Skeletal muscle tissue (tissue), 4 donors: ENCODE measurements around the gene PDP2. TPM values are rescaled to one million over a fixed set of nuclear protein-coding genes. Genes with fewer than 3 reads are reported as not detected.

ENCODE experiments used
- H3K27ac ChIP-seq: one replicate; pipeline ENCODE4 v1.7.0; 2013; ENCODE audit warnings: mild to moderate bottlenecking, low read depth, low read length, inconsistent platforms
- H3K27me3 ChIP-seq, 3 donors: one replicate each; pipeline ENCODE4 v1.7.0; 2013; ENCODE audit warnings: low read length in 3 of 3; ENCODE audit not compliant: control insufficient read depth in 3 of 3, insufficient read depth in 3 of 3
- H3K36me3 ChIP-seq, 3 donors: one replicate each; pipeline ENCODE4 v1.7.0; 2013; ENCODE audit warnings: low read length in 3 of 3; ENCODE audit not compliant: control insufficient read depth in 3 of 3, insufficient read depth in 3 of 3
- H3K4me1 ChIP-seq, 3 donors: one replicate each; pipeline ENCODE4 v1.7.0; 2013; ENCODE audit warnings: low read length in 3 of 3, mild to moderate bottlenecking in 3 of 3; ENCODE audit not compliant: control insufficient read depth in 3 of 3, insufficient read depth in 3 of 3
- H3K4me3 ChIP-seq, 3 donors: one replicate each; pipeline ENCODE4 v1.7.0; 2013; ENCODE audit warnings: low read length in 3 of 3
- H3K9ac ChIP-seq, 3 donors: one replicate each; pipeline ENCODE4 v1.7.0; 2013; ENCODE audit warnings: low read length in 3 of 3, mild to moderate bottlenecking in 3 of 3, moderate library complexity in 2 of 3, low read depth in 1 of 3
- H3K9me3 ChIP-seq, 3 donors: one replicate each; pipeline ENCODE4 v1.7.0; 2013; ENCODE audit warnings: low read length in 3 of 3; ENCODE audit not compliant: control insufficient read depth in 3 of 3
- total RNA-seq: library from RNA; depleted of rRNA; stranded (reverse); fragments of >200 nt; gene quantifications from one replicate; pipeline ENCODE4 v1.2.3, GENCODE V29; 2014
- donor health status: Osteomylitis.

The PDP2 gene
- total RNA-seq, 1 donor from 2014 or later: 2.6 TPM

DNA sequence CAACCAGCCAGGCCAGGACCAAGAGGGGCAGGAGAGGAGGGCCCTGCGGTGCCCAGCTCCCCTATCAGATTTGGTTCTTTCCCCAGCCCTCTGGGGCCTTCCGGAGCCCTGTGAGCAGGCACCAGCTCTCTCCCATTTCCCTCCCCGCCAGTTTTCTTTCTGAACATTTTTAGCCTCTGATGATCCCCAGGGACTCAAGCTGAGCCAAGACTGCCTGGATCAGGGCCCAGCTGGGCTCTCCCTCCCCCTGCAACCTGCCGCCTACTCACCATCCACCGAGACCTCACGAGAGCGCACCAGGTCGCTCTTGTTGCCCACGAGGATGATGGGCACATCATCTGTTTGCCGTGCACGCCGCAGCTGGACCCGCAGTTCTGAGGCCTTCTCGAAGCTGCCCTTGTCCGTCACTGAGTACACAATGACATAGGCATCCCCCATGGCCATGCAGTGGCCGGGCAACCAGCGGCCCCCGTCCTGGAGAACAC is 43.0 kb downstream of the PDP2 start:
- Histone ChIP-seq H3K27ac (peak overlapping the region; percentile 98), H3K9ac (peak overlapping the region; percentile 72 to 91 (median 89)), H3K36me3 (peaks cover 13 to 24% (median 15%) of the 10 kb centered on the region in 3 donors), H3K4me1 (peaks cover 53 to 82% (median 76%) of the 10 kb centered on the region in 3 donors), H3K4me3 (peak overlapping the region; percentile 82 to 88 (median 84)), H3K27me3 (peaks cover 0 to 7% (median 0%) of the 10 kb centered on the region in 3 donors), H3K9me3 (no peaks in the 10 kb centered on the region)

GRCh38 chr16:66923866-66924265 is 43.6 kb downstream of the PDP2 start:
- peak overlapping the region; percentile 82 to 88 (median 84) for H3K4me3 ChIP-seq
- H3K27ac ChIP-seq: peak overlapping the region; percentile 98

GRCh38 chr16:66924527-66925321 is 44.4 kb downstream of the PDP2 start:
- H3K27ac ChIP-seq: peak overlapping the region; percentile 98
- H3K9me3 ChIP-seq: no peaks in the 10 kb centered on the region
- peaks cover 13 to 24% (median 15%) of the 10 kb centered on the region in 3 donors for H3K36me3 ChIP-seq
- H3K9ac ChIP-seq: peak overlapping the region; percentile 79 to 91 (median 89)
- H3K4me1 ChIP-seq: peaks cover 56 to 84% (median 81%) of the 10 kb centered on the region in 3 donors
- peak overlapping the region; percentile 82 to 88 (median 84) for H3K4me3 ChIP-seq
- H3K27me3 ChIP-seq: peaks cover 0 to 7% (median 0%) of the 10 kb centered on the region in 3 donors

More at GRCh38 chr16:66923866-66924265, 43.6 kb downstream of the PDP2 start:
- H3K9me3 ChIP-seq: no peaks in the 10 kb centered on the region
- H3K27me3 ChIP-seq: peaks cover 0 to 7% (median 0%) of the 10 kb centered on the region in 3 donors
- H3K4me1 ChIP-seq: peaks cover 58 to 84% (median 81%) of the 10 kb centered on the region in 3 donors
- peaks cover 13 to 24% (median 15%) of the 10 kb centered on the region in 3 donors for H3K36me3 ChIP-seq
- H3K9ac ChIP-seq: peak overlapping the region; percentile 72 to 91 (median 89)

GRCh38 chr16:66925322-66925840 is 45.1 kb downstream of the PDP2 start, which contains the start of gene RRAD:
RRAD (minus strand) TSS chr16:66925535; CDS start chr16:66925179, 356 bp downstream.
- H3K9me3 ChIP-seq: no peaks in the 10 kb centered on the region
- H3K9ac ChIP-seq: peak within 1 kb of the TSS; percentile 79 to 91 (median 91)
- peaks cover 53 to 83% (median 82%) of the 10 kb centered on the region in 3 donors for H3K4me1 ChIP-seq
- H3K36me3 ChIP-seq: peaks cover 13 to 24% (median 15%) of the 10 kb centered on the region in 3 donors
- peak within 1 kb of the TSS; percentile 98 for H3K27ac ChIP-seq
- H3K4me3 ChIP-seq: peak within 1 kb of the TSS; percentile 82 to 88 (median 84)
- peaks cover 0 to 7% (median 0%) of the 10 kb centered on the region in 3 donors for H3K27me3 ChIP-seq

- Histone ChIP-seq H3K4me1 (peaks cover 47 to 79% (median 75%) of the 10 kb centered on the region in 3 donors), H3K27me3 (peaks cover 0 to 7% (median 0%) of the 10 kb centered on the region in 3 donors), H3K9ac (peak overlapping the region; percentile 79 to 91 (median 91)), H3K36me3 (peaks cover 13 to 28% (median 15%) of the 10 kb centered on the region in 3 donors), H3K9me3 (no peaks in the 10 kb centered on the region), H3K4me3 (peak overlapping the region; percentile 78 to 84 (median 82)), H3K27ac (peak overlapping the region; percentile 98)
These were observed 46.0 kb downstream of the PDP2 start for GRCh38 chr16:66926171-66926947.

DNA sequence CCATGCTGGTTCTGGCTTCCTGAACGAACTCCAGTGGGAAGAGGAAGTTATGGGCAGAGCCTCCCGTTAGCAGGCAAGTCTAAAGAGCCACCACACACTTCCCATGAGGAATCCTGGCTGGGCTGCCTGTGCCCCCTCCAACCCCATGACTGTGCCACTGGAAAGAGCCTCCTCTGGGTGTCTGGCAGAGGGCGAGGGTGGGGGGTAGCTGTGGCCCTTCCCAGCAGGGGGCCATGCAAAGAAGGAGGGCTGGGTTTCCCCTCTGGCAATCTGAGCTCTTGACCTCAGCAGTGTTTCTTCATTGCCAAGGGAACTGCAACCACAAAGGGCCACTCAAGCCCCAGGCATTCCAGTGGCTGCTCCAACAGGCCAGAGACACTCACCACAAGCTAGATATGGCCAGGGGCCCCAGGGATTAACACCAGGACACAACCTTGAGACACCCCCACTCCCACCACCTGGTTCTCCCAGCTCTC is 46.7 kb downstream of the PDP2 start:
- Histone ChIP-seq H3K4me3 (peak overlapping the region in 1 of 3 donors; percentile 84), H3K36me3 (peaks cover 14 to 29% (median 15%) of the 10 kb centered on the region in 3 donors), H3K4me1 (peaks cover 44 to 75% (median 69%) of the 10 kb centered on the region in 3 donors)

GRCh38 chr16:66927918-66928649 is 47.8 kb downstream of the PDP2 start:
- Histone ChIP-seq H3K36me3 (peaks cover 21 to 30% (median 23%) of the 10 kb centered on the region in 3 donors), H3K4me3 (peak overlapping the region; percentile 1 to 84 (median 54)), H3K4me1 (peaks cover 51 to 78% (median 71%) of the 10 kb centered on the region in 3 donors), H3K27ac (peak overlapping the region; percentile 98), H3K9me3 (no peaks in the 10 kb centered on the region), H3K27me3 (peaks cover 0 to 5% (median 0%) of the 10 kb centered on the region in 3 donors), H3K9ac (peak overlapping the region; percentile 69 to 79 (median 73))

More for the DNA sequence above, 46.7 kb downstream of the PDP2 start:
- Histone ChIP-seq H3K9ac (peak overlapping the region; percentile 79 to 91 (median 91)), H3K9me3 (no peaks in the 10 kb centered on the region), H3K27ac (peak overlapping the region; percentile 98), H3K27me3 (peaks cover 0 to 7% (median 0%) of the 10 kb centered on the region in 3 donors)

DNA sequence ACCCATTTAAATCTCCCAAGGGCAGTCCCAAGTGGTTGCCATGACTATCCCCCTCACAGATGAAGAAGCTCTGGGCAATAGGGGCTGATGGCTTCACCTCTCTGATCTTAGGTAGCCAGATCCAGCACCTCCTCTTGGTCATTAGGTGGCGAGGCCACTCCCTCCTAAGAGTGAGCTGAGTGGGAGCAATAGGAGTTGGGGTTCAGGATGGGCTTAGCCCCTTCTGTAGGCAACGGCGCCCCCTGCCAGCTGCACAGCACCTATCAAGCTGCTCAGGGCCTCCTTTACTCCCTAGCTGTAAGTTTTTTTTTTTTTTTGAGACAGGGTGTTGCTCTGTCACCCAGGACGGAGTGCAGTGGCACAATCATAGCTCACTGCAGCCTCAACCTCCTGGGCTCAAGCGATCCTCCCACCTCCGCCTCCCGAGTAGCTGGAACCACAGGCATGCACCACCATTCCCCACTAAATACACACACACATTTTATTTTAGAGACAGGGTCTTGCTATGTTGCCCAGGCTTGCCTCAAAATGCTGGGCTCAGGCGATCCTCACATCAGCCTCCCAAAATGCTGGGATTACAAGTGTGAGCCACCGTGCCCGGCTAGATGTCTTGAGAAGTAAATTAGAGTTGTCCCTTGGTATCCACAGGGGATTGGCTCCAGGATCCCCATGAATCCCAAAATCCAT is 48.5 kb downstream of the PDP2 start:
- H3K27ac ChIP-seq: peak overlapping the region; percentile 98
- H3K4me3 ChIP-seq: peak overlapping the region; percentile 1 to 54 (median 42)
- peaks cover 15 to 23% (median 15%) of the 10 kb centered on the region in 3 donors for H3K36me3 ChIP-seq
- no peaks in the 10 kb centered on the region for H3K27me3 ChIP-seq
- H3K9ac ChIP-seq: peak overlapping the region; percentile 42 to 73 (median 69)
- H3K4me1 ChIP-seq: peaks cover 54 to 78% (median 71%) of the 10 kb centered on the region in 3 donors
- H3K9me3 ChIP-seq: no peaks in the 10 kb centered on the region
